Stimulated activated CD8-positive, alpha-beta memory T cell treated with anti-CD3 and anti-CD28 coated beads, Interleukin-4, amount 100 ng/mL, for 24 hours (primary cell): Measurements from ENCODE around the gene DDIAS.
"Not testable (repeated sequence)": the region's sequence is repeated elsewhere in the genome, so short reads cannot be mapped to it uniquely, and the experiment has no call there.

Experiments
- DNase-seq: peaks from one replicate; pipeline ENCODE4 v3.0.0-alpha.2; 2020; ENCODE audit warnings: low read depth

Gene DDIAS

DNA sequence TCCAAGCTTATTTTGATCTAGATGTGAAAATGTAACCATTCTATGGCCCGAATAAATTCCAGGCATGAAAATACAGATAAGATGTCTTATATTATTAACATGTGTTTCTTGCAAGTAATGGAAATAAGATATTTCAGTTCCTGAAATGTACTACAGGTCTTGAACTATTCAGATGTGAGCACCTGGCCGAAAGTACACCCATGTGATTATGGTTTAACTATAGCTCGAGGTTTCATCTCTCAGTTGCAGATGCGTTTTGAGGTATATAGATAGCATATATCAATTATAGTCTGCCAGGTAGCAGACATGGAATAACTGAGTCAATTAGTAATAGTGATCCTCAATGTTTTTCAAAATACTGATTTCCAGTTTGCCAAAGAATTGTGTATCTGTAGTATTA lies 68.3 kb downstream of the DDIAS start:
- DNase-seq: no peak

DNA sequence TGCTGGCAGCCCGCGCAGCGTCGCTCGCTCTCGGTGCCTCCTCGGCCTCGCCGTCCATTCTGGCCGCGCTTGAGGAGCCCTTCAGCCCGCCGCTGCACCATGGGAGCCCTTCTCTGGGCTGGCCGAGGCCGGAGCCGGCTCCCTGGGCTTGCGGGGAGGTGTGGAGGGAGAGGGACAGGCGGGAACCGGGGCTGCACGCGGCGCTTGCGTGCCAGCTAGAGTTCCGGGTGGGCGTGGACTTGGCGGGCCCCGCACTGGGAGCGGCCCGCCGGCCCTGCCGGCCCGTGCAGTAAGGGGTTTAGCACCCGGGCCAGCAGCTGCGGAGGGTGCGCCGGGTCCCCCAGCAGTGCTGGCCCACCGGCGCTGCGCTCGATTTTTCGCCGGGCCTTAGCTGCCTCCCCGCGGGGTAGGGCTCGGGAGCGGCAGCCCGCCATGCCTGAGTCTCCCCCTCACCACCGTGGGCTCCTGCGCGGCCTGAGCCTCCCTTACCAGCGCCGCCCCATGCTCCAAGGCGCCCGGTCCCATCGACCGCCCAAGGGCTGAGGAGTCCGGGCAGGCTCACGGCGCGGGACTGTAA lies 69.1 kb downstream of the DDIAS start:
- DNase-seq: not testable (repeated sequence)

DNA sequence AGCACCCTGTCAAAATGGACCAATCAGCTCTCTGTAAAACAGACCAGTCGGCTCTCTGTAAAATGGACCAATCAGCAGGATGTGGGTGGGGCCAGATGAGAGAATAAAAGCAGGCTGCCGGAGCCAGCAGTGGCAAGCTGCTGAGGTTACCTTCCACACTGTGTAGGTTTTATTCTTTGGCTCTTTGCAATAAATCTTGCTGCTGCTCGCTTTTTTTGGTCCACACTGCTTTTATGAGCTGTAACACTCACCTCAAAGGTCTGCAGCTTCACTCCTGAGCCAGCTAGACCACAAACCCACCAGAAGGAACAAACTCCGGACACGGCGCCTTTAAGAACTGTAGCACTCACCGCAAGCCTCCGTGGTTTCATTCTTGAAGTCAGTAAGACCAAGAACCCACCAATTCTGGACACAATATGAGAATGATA lies 70.0 kb downstream of the DDIAS start:
- not testable (repeated sequence) for DNase-seq

DNA sequence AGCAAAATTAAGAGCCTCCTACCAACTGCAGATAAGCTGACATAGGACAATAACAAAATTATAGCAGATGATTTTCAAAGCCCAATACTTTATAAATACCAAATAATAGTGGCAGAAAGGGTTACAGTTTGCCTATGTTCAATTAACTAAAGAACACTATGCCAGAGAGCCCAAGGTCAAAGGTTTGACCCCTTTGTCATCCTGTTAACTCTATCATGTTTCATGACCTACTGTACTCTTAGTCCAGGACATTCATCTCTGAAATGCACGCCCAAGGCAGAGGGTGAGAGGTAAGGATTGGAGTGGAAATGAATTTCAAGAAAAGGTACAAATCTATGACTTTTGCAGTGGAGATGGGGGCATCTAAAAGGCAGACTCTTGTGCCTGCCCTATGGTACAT lies 70.6 kb downstream of the DDIAS start:
- DNase-seq: no peak

DNA sequence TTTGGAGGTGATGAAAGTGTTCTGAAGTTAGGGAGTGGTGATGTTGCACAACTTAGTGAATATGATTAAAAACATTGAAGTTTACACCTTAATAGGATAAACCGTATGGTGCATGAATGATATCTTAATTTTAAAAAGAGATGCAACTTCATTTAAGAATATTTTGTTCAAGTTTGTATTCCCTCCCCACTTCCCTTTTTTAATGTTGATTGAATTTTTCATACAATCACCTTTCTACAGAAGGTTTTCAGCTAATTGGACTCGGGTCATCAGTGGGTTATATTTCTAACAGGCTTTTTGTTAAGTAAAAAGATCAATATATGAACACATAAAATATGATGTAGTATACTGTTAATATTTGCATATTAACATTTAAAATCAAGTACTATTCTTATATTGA lies 72.6 kb downstream of the DDIAS start:
- DNase-seq: no peak

DNA sequence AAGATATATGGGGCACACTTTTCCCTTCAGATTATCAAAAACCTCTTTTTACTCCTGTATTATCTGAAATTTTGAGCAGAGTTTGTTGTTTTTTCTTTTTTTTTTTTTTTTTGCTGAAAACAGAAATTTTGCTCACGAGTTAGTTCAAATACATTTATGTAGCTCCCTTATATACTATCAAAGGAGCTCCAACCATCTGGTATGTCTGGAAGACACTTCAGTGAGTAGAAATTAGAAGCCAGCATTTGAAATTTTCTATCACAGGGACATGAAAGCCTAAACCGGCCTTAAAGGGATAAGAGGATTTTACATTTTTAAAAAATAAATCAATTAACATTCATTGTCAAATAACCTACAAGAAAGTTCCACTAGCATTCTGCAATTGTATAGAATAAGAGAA lies 73.3 kb downstream of the DDIAS start:
- no peak for DNase-seq

DNA sequence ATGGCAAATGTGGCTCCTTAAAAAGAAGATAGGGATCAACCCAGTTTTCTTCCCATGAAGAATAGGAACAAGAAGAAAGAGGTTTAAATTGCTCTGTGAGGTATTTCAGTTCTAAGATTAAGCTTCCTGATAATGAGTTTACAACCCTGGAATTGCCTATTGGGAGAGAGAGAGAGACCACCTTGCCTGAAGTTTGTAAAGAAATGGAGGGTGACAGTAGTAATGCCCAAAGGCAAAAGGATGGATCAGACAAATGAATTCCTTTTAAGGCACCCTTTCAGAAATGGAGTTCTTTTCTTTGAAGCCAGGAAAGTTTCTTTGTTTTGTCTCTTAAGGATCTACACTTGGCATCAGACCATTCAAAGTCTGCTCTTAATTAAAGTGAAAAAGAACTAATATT lies 74.3 kb downstream of the DDIAS start:
- DNase-seq: no peak

DNA sequence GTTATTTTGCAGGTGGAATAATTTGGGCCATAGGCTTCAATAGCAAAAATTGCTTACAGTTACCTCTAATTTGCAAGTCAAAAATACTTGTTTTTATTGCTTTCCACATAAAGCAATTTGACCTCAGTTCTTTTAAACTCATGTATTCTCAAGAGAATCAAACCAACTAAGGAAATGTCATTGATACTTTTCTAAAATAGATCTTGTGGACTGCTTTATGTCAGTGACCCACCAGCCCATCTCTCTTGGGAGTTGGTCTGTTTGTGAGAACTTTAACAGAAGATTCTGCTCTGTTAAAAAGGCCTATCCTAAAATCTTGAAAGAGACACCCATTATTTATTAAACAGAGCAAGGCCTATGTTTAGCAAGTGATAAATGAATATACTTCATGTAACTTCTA lies 75.2 kb downstream of the DDIAS start:
- no peak for DNase-seq

DNA sequence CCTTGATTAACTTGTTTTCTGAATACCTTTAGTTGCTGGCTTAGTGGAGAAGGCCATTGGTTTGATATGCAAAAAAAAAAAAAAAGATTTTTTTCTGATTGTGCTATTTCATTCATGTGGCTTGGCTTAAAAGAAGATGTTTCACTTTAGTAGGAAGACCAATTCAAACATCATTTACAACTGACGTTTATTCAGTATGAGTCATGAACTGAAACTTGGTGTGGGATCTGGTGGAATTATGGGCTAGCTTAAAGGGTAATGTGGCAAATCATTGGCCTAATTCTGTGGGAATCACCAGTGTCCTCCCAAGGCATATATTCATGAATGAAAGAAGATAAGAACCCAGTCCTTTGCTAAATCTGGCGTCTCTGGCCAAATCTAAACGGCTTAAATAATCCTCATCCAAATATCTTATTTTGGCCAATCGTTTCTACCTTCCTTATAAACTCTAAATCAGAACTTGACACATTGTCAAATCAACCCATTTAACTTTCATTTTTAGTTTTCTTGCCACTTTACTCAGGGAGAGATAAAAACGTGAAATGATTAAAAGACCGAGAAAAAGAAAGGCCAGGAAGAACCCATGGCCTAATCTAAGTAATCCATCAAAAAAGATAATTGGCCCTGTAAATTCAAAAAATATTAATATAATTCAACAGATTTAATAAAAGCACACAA lies 77.0 kb downstream of the DDIAS start:
- no peak for DNase-seq

DNA sequence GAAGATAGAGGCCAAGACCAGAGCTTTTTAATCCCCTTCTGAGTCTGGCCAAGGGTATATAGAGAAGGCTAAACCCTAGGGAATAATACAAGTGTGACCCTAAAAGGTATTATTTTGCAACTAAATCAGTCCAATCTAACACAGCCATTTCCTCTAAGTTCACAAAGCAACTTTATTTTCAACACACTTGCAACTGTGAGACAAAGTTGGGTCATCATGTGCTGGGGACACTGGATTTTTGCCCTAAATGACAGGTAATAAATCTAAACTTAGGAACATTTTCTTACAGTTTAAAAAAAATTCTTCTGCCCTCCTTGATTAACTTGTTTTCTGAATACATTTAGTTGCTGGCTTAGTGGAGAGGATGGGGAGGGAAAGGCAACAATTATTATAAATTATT lies 78.3 kb downstream of the DDIAS start:
- DNase-seq: no peak

DNA sequence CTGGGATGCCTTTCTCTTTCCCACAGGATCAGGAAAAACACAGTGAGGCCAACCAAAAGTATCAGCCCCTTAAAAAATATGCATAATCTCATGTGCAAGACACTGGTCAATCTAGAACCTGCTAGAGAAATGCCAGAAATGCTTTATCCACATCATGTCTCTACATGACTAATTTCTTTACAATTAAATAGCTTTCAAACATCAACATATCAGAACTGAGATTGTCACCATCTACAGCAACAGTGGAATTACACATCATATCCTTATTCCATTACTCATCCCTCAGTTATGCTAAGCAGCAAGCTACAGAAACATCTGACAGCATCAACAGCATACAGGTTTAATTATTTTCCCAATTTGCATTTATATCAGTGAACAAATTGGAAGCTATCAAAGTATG lies 78.8 kb downstream of the DDIAS start:
- DNase-seq: no peak

DNA sequence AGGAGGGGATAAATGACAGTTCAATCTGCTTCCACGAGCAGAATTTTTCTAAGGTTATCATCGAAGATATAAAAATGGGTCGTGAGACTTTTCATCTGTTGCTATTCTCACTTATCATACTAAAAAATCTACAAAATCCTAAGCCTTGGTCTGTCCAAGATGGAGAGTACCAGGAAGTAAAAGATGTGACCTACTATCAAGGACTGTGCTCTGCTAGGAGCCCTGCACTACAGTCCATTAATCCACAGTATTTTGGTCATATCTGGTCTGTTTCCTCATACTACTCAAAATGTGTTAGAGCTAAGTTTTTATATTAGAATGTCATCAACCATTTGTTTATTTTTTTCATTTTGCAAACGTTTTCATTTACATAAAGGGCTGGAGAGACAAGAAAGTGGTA lies 79.4 kb downstream of the DDIAS start:
- DNase-seq: no peak

DNA sequence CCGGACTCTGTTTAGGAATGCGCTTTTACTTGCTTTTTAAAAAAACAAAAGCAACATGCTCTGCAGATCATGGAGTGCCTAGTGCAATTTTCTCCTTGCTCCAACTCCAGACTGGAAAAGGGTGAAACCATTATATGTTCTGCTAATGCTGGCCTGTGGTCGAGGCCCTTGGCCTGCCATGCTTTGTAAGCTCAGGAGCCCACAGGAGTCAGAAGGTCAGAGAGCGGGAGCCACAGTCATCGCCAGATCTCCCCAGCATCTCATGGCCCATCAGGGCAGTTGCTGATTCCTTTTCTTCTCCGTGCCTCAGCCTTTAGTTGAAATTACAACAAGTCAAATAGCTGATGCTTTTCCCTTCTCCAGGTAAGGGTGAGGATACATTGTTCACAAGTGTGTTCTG lies 80.3 kb downstream of the DDIAS start:
- DNase-seq: no peak
